Measurements from ENCODE around the gene SNX32.

The SNX32 gene

DNA sequence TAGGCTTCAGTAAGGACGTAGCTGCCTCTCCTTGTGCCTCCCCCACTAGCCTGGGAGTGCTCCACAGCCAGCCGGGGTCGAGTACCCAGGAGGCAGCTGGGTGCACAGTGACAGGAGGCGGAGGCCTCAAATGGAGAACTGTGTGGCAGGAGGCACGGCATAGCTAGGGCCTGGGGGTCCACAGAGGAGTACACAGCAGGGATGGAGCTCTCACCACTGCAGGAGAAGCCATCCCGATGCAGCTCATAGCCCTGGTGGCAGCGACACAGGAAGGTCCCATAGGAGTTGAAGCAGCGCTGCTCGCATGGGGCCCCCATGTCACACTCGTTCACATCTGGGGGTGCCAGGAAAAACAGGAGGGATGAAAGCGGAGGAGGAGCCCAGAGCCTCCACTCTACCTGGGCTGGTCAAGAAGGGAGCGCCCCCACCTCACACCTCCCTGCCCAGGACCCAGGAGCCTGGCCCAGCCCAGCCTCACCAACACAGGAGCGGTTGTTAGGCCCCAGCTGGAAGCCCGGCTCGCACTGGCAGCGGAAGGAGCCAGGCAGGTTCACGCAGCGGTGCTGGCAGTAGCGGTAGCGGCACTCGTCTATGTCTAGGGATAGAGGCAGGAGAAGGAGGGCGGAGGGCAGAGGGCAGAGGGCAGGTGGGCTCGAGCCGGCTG is 36.0 kb downstream of the SNX32 start:
- no peak for DNase-seq

DNA sequence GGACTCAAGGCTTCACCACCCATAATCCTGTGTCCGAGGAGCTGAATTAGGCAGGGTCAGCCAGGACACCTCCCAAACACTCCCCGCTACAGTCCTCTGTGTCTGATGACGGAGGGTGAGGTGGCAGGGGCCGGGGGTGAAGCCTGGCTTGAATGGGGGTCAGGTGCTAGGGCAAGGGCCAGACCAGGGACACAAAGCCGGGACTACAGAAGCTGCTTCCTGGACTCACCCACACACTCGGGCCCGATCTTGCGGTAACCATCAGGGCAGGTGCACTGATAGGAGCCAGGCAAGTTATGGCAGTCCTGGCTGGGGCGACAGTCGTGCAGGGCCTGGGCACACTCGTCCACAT is 36.5 kb downstream of the SNX32 start:
- no peak for DNase-seq

DNA sequence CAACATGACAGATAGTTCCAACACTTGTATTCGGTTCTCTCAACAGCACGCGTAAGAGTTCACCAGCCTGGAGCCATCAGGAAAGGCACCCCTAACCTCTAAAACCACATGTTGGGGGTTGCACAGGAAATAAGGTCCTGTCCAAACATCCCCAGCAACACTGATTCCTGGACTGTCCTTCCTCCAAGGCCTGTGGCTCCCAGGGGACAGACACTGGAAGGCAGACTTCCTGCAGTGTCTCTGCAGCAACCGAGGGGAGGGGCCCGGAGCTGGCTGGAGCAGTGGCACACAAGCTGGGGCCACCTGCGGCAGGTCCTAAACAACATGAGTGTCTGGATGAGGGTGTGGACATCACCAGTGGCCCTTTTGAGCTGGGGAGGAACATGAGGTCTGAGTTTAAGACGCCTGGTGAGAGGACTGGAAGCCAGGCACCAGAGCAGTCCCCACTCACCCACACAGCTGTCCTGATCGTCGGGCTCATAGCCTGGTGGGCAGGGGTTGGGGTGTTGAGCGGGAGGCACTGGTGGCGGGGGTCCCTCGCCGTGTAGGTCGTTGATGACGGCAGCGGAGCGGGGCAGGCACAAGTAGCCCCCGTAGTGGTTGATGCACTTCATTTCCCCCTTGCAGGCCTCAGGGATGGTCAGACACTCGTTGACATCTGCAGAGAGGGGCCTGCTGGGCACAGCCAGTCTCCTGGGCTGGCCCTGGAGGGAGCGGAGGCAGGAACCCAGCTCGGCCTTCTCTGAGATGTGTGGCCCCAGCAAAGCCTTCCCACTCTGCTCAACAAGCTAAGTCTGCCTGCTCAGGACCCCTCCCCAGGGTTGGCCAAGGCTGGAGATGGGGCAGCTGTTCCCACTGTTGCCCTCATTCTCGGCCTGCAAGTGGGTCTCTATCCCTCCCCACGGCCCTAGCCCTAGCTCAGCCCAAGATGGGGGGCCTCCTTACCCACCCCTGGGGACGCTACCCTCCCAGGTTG is 37.2 kb downstream of the SNX32 start:
- no peak for DNase-seq

DNA sequence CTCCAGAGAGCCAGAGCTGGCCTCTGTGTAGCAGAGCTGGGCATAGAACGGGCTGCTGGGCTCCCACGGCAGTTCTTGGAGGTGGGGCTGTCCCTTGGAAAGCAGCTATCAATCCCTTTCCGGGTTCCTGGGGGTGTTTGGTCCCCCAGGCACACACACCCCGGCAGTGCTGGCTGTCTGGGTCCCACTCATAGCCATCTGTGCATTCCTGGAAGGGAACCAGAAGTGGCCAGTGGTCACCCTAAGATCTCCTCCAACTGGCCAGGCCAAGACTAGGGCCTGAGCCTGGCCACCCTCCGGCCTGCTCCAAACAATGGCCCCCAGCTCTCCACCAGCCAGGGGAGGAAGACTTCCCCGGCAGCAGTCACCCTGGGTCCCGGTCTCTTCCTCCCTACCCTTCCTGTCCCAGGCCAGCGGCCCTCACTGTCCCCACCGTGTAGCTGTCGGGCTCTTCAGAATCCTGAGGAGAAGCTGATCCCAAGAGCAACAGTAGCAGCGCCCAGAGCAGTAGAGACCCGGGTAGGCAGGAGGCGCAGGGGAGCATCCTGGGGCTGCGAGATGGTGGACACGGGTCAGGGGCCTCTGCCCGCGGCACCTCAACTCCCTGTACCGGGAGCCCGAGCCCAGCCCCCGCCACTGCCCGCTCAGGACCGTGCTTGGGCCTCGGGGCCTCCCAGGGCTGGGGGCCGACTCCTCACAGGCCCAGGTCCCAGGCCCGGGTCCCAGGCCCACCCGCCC is 38.2 kb downstream of the SNX32 start:
- DNase-seq: peak; percentile 48

- peak; percentile 62 for DNase-seq
Measured at GRCh38 chr11:65872586-65873317, 39.0 kb downstream of the SNX32 start, which contains the start of gene EFEMP2. Gene EFEMP2, minus strand, starts transcription at chr11:65872800. Its CDS starts 446 bp downstream, at chr11:65872354.

GRCh38 chr11:65873318-65874156 is 39.8 kb downstream of the SNX32 start:
- DNase-seq: peak; percentile 98

- no peak for DNase-seq
Measured at GRCh38 chr11:65879617-65880016, 45.9 kb downstream of the SNX32 start, which contains the start of gene CTSW. Gene CTSW, plus strand, starts transcription at chr11:65879837. Its CDS starts 18 bp downstream, at chr11:65879855.

- DNase-seq: no peak
Measured at GRCh38 chr11:65880027-65880426, 46.3 kb downstream of the SNX32 start.

DNA sequence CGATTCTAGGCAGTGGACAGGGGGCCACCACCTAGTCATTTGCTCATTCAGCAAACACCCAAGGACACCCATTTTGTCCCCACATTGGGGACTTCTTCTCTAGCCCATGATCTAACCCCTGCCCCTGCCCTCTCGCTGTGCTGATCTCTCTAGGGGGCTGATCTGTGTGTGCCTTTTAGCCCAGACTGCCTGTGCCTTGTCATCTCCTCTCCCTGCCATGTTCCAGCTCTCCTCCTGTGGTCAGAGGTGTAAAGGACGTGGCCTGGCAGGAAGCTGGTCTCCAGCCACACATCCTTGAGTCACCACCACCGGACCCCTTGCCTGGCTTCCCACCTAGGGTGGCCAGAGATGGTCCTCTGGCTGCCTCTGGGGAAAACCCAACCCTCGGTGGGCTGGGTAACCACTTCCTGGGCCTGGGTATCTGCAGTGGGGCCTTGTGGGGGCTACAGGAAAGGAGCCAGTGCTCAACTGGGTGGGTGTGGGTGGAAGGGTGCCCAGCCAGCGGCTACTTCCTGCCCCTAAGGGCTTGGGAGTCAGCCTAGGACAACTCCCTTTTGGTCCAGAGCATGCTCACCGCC is 47.2 kb downstream of the SNX32 start:
- DNase-seq: no peak

GRCh38 chr11:65882120-65883057 is 48.6 kb downstream of the SNX32 start:
- no peak for DNase-seq

GRCh38 chr11:65883058-65883761 is 49.4 kb downstream of the SNX32 start:
- no peak for DNase-seq

DNA sequence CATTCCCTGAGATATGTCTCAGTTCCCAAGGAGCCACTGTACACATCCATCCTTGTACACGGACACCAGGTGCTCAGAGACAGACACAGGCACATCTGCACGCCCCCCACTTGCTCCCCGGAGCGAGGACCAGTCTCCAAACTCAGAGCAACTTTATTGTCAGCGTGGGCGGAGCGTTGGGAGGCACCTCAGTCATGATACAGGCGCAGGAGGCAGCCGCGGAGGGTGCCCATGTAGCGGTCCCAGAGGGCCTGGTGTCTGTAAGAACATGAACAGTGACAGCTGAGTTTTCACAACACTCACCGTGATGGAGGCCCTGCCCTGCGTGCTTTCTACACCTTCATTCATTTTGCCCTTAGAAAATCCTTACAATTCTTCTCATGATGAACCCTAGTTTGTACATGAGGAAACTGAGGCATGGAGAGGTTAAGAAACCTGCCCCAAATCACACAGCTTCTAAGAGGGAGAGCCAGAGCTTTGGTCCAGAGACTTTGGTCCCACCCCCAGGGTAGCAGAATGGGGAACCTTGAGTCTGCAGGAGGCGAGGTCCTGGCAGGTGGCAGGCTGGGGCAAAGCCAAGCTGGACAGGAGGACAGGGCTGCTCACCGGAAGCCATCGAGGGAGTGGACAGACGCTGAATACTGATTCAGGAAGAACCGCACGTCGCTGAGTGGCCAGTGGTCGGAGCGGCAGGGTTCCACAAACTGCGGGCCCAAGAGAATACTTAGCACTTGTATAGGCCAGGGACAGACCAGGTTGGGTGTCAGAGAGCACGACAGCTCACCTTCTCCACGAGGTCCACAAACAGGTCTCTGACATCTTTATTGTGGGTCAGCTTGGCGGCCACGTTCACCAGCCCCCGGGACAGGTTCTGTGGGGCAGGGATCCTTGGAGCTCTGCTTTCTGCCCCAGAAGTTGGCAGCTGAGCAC is 50.3 kb downstream of the SNX32 start:
- DNase-seq: no peak

- peak; percentile 86 for DNase-seq
Measured at GRCh38 chr11:65884716-65885092, 50.9 kb downstream of the SNX32 start.

DNA sequence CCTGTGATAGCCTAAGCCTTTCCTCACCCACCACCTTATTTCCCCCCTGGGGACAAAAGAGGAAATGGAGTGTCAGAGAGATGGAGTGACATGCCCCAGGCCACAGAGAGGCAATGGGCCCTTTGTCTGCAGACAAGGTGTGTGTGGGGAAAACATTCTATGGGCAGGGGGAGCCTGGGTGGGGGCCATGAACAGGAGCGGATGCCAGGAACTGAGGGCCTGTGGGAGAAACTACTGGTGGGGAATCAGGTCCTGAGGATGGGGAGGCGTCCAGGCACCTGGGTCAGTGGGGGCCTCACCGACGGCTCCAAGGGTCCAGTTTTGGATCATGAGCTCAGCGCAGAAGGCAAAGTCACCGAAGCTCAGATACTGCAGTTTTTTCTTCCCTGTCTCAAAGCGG is 51.5 kb downstream of the SNX32 start:
- DNase-seq: no peak

DNA sequence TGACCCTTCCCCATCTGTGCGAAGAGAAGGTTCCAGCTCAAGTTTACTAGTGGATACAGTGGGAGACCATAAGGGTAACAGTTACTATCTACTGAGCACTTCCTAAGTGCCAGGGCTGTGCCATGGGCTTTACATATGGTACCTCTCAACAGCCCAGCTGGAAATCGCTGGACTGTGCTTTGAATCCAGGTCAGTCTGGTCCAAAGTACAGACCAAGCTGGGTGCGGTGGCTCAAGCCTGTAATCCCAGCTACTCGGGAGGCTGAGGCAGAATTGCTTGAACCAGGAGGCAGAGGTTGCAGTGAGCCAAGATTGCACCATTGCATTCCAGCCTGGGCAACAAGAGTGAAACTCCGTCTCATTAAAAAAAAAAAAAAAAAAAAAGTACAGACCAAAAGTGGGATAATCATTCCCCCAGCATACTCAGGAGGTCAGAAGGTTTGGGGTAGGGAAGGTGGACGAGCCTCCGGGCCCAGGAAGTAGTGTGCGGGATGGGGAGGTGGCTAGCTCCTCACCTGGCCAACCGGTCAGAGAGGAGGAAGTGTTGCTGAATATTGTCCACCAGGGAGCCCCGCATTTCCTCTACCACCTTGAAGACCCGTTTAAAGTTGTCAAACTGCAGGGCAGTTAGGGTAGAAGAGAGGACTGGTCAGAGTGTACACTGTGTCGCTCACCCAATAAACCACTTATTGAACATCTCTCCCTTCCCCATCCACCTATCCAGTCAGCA is 52.2 kb downstream of the SNX32 start:
- no peak for DNase-seq

DNA sequence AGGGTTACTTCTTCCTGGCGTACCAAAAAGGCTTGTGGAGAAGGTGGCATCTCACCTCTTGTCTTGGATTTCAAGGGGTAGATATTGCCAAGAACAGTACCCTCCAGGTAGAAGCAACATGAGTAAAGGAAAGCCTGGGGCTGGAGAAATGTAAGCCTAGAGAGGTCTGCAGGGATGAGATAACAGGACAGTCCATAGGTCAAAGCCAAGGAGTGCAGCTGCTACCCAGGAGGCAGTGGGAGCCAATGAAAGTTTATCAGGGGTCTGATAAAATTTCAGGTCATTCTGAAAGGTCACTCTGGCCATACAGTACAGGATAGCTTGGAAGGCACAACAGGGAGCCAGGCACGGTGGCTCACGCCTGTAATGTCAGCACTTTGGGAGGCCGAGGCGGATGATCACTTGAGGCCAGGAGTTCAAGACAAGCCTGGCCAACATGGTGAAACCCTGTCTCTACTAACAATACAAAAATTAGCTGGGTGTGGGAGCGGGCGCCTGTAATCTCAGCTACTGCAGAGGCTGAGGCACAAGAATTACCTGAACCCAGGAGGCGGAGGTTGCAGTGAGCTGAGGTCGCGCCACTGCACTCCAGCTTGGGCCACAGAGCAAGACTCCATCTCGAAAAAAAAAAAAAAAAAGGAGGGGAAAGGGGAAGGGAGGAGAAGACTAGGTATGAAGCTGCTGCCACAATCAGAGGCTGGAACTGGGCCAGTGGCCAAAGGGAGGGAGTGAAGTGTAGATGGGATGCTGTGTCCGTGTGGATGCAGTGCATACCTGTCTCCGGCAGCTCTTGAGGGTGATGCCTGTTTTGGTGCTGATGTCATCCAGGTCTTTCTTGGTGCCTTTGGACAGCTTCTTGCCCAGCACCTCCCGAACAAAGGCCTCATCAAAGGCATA is 53.3 kb downstream of the SNX32 start:
- DNase-seq: no peak

Data from eye (tissue), 1 donor.